H9 (cell line): ENCODE results near the gene ZCWPW1. TPM values are rescaled to one million over a fixed set of nuclear protein-coding genes. Genes with fewer than 3 reads are reported as not detected.

ENCODE experiments used
- DNase-seq: peaks from one replicate; pipeline ENCODE4 v3.0.0-alpha.2; 2017
- H2AFZ ChIP-seq: one replicate; pipeline ENCODE4 v1.6.1; 2013; ENCODE audit warnings: mild to moderate bottlenecking, low read length, control low read depth, moderate library complexity
- H2AK5ac ChIP-seq: 2 replicates; pipeline ENCODE4 v1.6.1; 2013; ENCODE audit warnings: low read length, control low read depth, mixed read lengths; ENCODE audit not compliant: insufficient read length
- H2BK120ac ChIP-seq: one replicate; pipeline ENCODE4 v1.6.1; 2013; ENCODE audit warnings: low read depth, mild to moderate bottlenecking, low read length, control low read depth, inconsistent platforms; ENCODE audit not compliant: poor library complexity, severe bottlenecking
- H2BK12ac ChIP-seq: 2 replicates; pipeline ENCODE4 v1.6.1; 2013; ENCODE audit warnings: low read length, control low read depth, mixed read lengths, low read depth; ENCODE audit not compliant: insufficient read length
- H2BK15ac ChIP-seq: 2 replicates; pipeline ENCODE4 v1.6.1; 2013; ENCODE audit warnings: low read depth, low read length, control low read depth
- H2BK20ac ChIP-seq: one replicate; pipeline ENCODE4 v1.6.1; 2013; ENCODE audit warnings: low read depth, mild to moderate bottlenecking, low read length, control low read depth, inconsistent platforms; ENCODE audit not compliant: poor library complexity, severe bottlenecking
- H2BK5ac ChIP-seq: 2 replicates; pipeline ENCODE4 v1.6.1; 2013; ENCODE audit warnings: low read length, control low read depth, mixed read lengths; ENCODE audit not compliant: insufficient read length
- H3K14ac ChIP-seq: 2 replicates; pipeline ENCODE4 v1.6.1; 2013; ENCODE audit warnings: low read length, control low read depth; ENCODE audit not compliant: insufficient read depth
- H3K18ac ChIP-seq: 2 replicates; pipeline ENCODE4 v1.6.1; 2013; ENCODE audit warnings: low read depth, mild to moderate bottlenecking, mixed read lengths, low read length, control low read depth; ENCODE audit not compliant: insufficient read length
- H3K23ac ChIP-seq: 2 replicates; pipeline ENCODE4 v1.6.1; 2013; ENCODE audit warnings: low read length, control low read depth, mixed read lengths, low read depth; ENCODE audit not compliant: insufficient read length
- H3K23me2 ChIP-seq: 2 replicates; pipeline ENCODE4 v1.6.1; 2013; ENCODE audit warnings: low read depth, mild to moderate bottlenecking, mixed read lengths, low read length, control low read depth; ENCODE audit not compliant: insufficient read length, poor library complexity, severe bottlenecking
- H3K27ac ChIP-seq: 2 replicates; pipeline ENCODE4 v1.5.1; 2013; ENCODE audit warnings: low read length, control low read depth, mixed read lengths, low read depth; ENCODE audit not compliant: insufficient read length
- H3K27me3 ChIP-seq: 2 replicates; pipeline ENCODE4 v1.6.1; 2013; ENCODE audit warnings: low read length, control low read depth, inconsistent platforms; ENCODE audit not compliant: insufficient read depth
- H3K4ac ChIP-seq: 2 replicates; pipeline ENCODE4 v1.6.1; 2013; ENCODE audit warnings: low read depth, mild to moderate bottlenecking, control low read depth, inconsistent platforms, low read length, moderate library complexity
- H3K4me1 ChIP-seq: 2 replicates; pipeline ENCODE4 v1.6.1; 2013; ENCODE audit warnings: low read length, control low read depth, inconsistent platforms; ENCODE audit not compliant: insufficient read depth
- H3K4me2 ChIP-seq: 2 replicates; pipeline ENCODE4 v1.6.1; 2013; ENCODE audit warnings: low read length, control low read depth, mixed read lengths; ENCODE audit not compliant: insufficient read length, insufficient read depth
- H3K56ac ChIP-seq: 2 replicates; pipeline ENCODE4 v1.6.1; 2013; ENCODE audit warnings: low read depth, mild to moderate bottlenecking, mixed read lengths, low read length, control low read depth; ENCODE audit not compliant: insufficient read length
- H3K79me1 ChIP-seq: 2 replicates; pipeline ENCODE4 v1.6.1; 2013; ENCODE audit warnings: low read depth, mild to moderate bottlenecking, moderate library complexity, low read length, control low read depth, inconsistent platforms; ENCODE audit not compliant: insufficient read depth, poor library complexity, severe bottlenecking
- H3K79me2 ChIP-seq: 2 replicates; pipeline ENCODE4 v1.6.1; 2013; ENCODE audit warnings: low read length, control low read depth, inconsistent platforms; ENCODE audit not compliant: insufficient read depth
- H3K9ac ChIP-seq: 2 replicates; pipeline ENCODE4 v1.6.1; 2013; ENCODE audit warnings: low read length, control low read depth, mixed read lengths; ENCODE audit not compliant: insufficient read length; ENCODE audit errors: extremely low read depth
- H3K9me3 ChIP-seq: one replicate; pipeline ENCODE4 v1.6.1; 2013; ENCODE audit warnings: low read depth, low read length, inconsistent platforms; ENCODE audit not compliant: control insufficient read depth
- H3T11ph ChIP-seq: one replicate; pipeline ENCODE4 v1.6.1; 2013; ENCODE audit warnings: mild to moderate bottlenecking, low read length, control low read depth, inconsistent platforms
- H4K20me1 ChIP-seq: one replicate; pipeline ENCODE4 v1.6.1; 2013; ENCODE audit not compliant: control insufficient read depth, insufficient read length, insufficient read depth
- H4K5ac ChIP-seq: 2 replicates; pipeline ENCODE4 v1.6.1; 2013; ENCODE audit warnings: low read depth, mild to moderate bottlenecking, mixed read lengths, low read length, control low read depth; ENCODE audit not compliant: insufficient read length
- H4K8ac ChIP-seq: replicated peaks from 2 replicates; pipeline ENCODE4 v1.6.1; 2013; ENCODE audit warnings: low read length, control low read depth, mixed read lengths, low read depth; ENCODE audit not compliant: insufficient read length
- H4K91ac ChIP-seq: 2 replicates; pipeline ENCODE4 v1.6.1; 2013; ENCODE audit warnings: low read depth, mild to moderate bottlenecking, moderate library complexity, mixed read lengths, low read length, control low read depth; ENCODE audit not compliant: insufficient read length
- H3K27ac Mint-ChIP-seq, 3 experiments: 2 replicates in 2 of 3; 3 replicates in 1 of 3; pipeline ENCODE4 v1.8.0; 2020 to 2021; ENCODE audit warnings: mixed read lengths in 3 of 3, mild to moderate bottlenecking in 1 of 3, moderate library complexity in 1 of 3
- H3K27me3 Mint-ChIP-seq: 2 replicates; pipeline ENCODE4 v1.8.0; 2021; ENCODE audit warnings: low read depth, mild to moderate bottlenecking, moderate library complexity, mixed read lengths
- H3K36me3 Mint-ChIP-seq, 3 experiments: 2 replicates in 2 of 3; 3 replicates in 1 of 3; pipeline ENCODE4 v1.8.0; 2020 to 2021; ENCODE audit warnings: low read depth in 3 of 3, mixed read lengths in 3 of 3; ENCODE audit not compliant: insufficient read depth in 1 of 3
- H3K4me1 Mint-ChIP-seq, 2 experiments: 2 replicates each; pipeline ENCODE4 v1.8.0; 2020; ENCODE audit warnings: mixed read lengths in 2 of 2
- H3K4me3 Mint-ChIP-seq, 2 experiments: 2 replicates in 1 of 2; 3 replicates in 1 of 2; pipeline ENCODE4 v1.8.0; 2020 to 2021; ENCODE audit warnings: mild to moderate bottlenecking in 2 of 2, mixed read lengths in 2 of 2, moderate library complexity in 1 of 2
- H3K9me3 Mint-ChIP-seq, 2 experiments: 2 replicates in 1 of 2; 3 replicates in 1 of 2; pipeline ENCODE4 v1.8.0; 2020; ENCODE audit warnings: mild to moderate bottlenecking in 2 of 2, mixed read lengths in 2 of 2, moderate library complexity in 1 of 2
- WGBS: extraction: QIAGEN DNeasy Blood & Tissue Kit; methylation state at CpG from one replicate; pipeline ENCODE4 v1.1.7; 2013; ENCODE audit warnings: missing lambda C conversion rate, low lambda C conversion rate, mixed read lengths; ENCODE audit not compliant: insufficient read length; ENCODE audit errors: extremely low coverage; 5-methylcytosine and 5-hydroxymethylcytosine counted together
- total RNA-seq: library from RNA; stranded (reverse); gene quantifications from 2 replicates; pipeline ENCODE4 v1.2.1, GENCODE V29; 2021
- TF ChIP-seq, protein P1 (sequence below): fragments of 200-600 bp; sonication (generic); conservative IDR thresholded peaks from 3 replicates; pipeline ENCODE4 v1.8.0; 2021; ENCODE audit warnings: antibody characterized with exemption, mild to moderate bottlenecking

ZCWPW1 gene
- total RNA-seq, 1 experiment from 2014 or later = 1.1 TPM

DNA sequence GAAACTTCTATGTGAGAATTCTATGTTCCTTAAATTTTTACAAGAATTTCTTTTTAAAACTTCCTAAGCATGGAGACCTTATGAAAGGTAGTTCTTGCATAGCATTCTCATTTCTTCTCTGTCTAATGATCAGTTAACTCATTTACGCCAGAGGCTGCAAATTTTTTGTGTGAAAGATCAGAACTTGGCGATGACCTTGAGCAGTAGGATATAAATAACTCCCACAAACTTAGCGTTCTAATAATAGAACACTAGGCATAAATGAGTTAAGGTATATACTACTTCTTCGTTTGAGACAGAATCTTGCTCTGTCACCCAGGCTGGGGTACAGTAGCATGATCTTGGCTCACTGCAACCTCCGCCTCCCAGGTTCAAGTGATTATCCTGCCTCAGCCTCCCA is 41.6 kb downstream of the ZCWPW1 start:
- Histone ChIP-seq H2BK15ac (no peak overlapping the region), H3K27ac (no peak overlapping the region), H4K91ac (no peak overlapping the region), H3K27me3 (no peaks in the 10 kb centered on the region; the same call in 1 of the 2 replicates), H4K5ac (no peak overlapping the region), H2BK120ac (no peak overlapping the region), H2BK12ac (no peak overlapping the region), H3K4me2 (no peak overlapping the region), H3K4ac (no peak overlapping the region), H3K23me2 (no peaks in the 10 kb centered on the region), H3K9ac (no peak overlapping the region), H3T11ph (no peak overlapping the region), H3K18ac (no peak overlapping the region), H3K23ac (no peak overlapping the region), H2BK20ac (no peak overlapping the region), H3K79me1 (no peaks in the 10 kb centered on the region), H2BK5ac (no peak overlapping the region), H2AK5ac (no peak overlapping the region), H3K4me1 (no peaks in the 10 kb centered on the region), H3K14ac (no peak overlapping the region), H2AFZ (no peak overlapping the region), H4K20me1 (no peaks in the 10 kb centered on the region), H3K56ac (no peak overlapping the region), H4K8ac (no peak overlapping the region), H3K9me3 (no peaks in the 10 kb centered on the region), H3K79me2 (no peaks in the 10 kb centered on the region)
- TF ChIP-seq, protein P1, sequence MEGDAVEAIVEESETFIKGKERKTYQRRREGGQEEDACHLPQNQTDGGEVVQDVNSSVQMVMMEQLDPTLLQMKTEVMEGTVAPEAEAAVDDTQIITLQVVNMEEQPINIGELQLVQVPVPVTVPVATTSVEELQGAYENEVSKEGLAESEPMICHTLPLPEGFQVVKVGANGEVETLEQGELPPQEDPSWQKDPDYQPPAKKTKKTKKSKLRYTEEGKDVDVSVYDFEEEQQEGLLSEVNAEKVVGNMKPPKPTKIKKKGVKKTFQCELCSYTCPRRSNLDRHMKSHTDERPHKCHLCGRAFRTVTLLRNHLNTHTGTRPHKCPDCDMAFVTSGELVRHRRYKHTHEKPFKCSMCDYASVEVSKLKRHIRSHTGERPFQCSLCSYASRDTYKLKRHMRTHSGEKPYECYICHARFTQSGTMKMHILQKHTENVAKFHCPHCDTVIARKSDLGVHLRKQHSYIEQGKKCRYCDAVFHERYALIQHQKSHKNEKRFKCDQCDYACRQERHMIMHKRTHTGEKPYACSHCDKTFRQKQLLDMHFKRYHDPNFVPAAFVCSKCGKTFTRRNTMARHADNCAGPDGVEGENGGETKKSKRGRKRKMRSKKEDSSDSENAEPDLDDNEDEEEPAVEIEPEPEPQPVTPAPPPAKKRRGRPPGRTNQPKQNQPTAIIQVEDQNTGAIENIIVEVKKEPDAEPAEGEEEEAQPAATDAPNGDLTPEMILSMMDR = no peak
- H3K4me1 Mint-ChIP-seq = peaks cover 9 to 16% of the 10 kb centered on the region in 2 experiments
- no peaks in the 10 kb centered on the region for H3K9me3 Mint-ChIP-seq
- peaks cover 26% of the 10 kb centered on the region for H3K27me3 Mint-ChIP-seq
- no peaks in the 10 kb centered on the region for H3K36me3 Mint-ChIP-seq
- DNase-seq = no peak
- H3K27ac Mint-ChIP-seq = no peak overlapping the region
- no peak overlapping the region for H3K4me3 Mint-ChIP-seq
- WGBS = no CpG with 5 or more reads among the region's 5 CpGs
